ENCODE results near the gene PYROXD2.

PYROXD2 gene

GRCh38 chr10:98415731-98416119, 743 bp upstream of the PYROXD2 start:
- no peak for DNase-seq (ENCODE audit: low read depth, low spot score)

- no peak for DNase-seq (ENCODE audit: low read depth, low spot score)
Observed at GRCh38 chr10:98414578-98414931, 427 bp downstream of the PYROXD2 start.

- no peak for DNase-seq (ENCODE audit: low read depth, low spot score)
Observed at GRCh38 chr10:98411768-98412167, 3.2 kb downstream of the PYROXD2 start.

GRCh38 chr10:98411166-98411565, 3.8 kb downstream of the PYROXD2 start:
- DNase-seq (ENCODE audit: low read depth, low spot score) = no peak

- no peak for DNase-seq (ENCODE audit: low read depth, low spot score)
Observed at GRCh38 chr10:98410759-98411158, 4.2 kb downstream of the PYROXD2 start.

- DNase-seq (ENCODE audit: low read depth, low spot score) = no peak
Observed at GRCh38 chr10:98410135-98410743, 4.7 kb downstream of the PYROXD2 start.

GRCh38 chr10:98408799-98409198, 6.2 kb downstream of the PYROXD2 start:
- DNase-seq (ENCODE audit: low read depth, low spot score) = no peak

- no peak for DNase-seq (ENCODE audit: low read depth, low spot score)
Observed at GRCh38 chr10:98407744-98408241, 7.2 kb downstream of the PYROXD2 start.

GRCh38 chr10:98407017-98407743, 7.8 kb downstream of the PYROXD2 start:
- DNase-seq (ENCODE audit: low read depth, low spot score) = no peak

GRCh38 chr10:98405422-98405821, 9.6 kb downstream of the PYROXD2 start:
- no peak for DNase-seq (ENCODE audit: low read depth, low spot score)

GRCh38 chr10:98404571-98405359, 10.2 kb downstream of the PYROXD2 start:
- DNase-seq (ENCODE audit: low read depth, low spot score) = no peak

GRCh38 chr10:98403812-98404504, 11.0 kb downstream of the PYROXD2 start:
- no peak for DNase-seq (ENCODE audit: low read depth, low spot score)

GRCh38 chr10:98402931-98403718, 11.9 kb downstream of the PYROXD2 start:
- no peak for DNase-seq (ENCODE audit: low read depth, low spot score)

GRCh38 chr10:98402478-98402877, 12.5 kb downstream of the PYROXD2 start:
- DNase-seq (ENCODE audit: low read depth, low spot score) = no peak

GRCh38 chr10:98400482-98400881, 14.5 kb downstream of the PYROXD2 start:
- DNase-seq (ENCODE audit: low read depth, low spot score) = no peak

GRCh38 chr10:98399784-98400183, 15.2 kb downstream of the PYROXD2 start:
- no peak for DNase-seq (ENCODE audit: low read depth, low spot score)

- no peak for DNase-seq (ENCODE audit: low read depth, low spot score)
Observed at GRCh38 chr10:98397089-98397600, 17.8 kb downstream of the PYROXD2 start.

GRCh38 chr10:98396096-98397063, 18.6 kb downstream of the PYROXD2 start:
- DNase-seq (ENCODE audit: low read depth, low spot score) = no peak

- no peak for DNase-seq (ENCODE audit: low read depth, low spot score)
Observed at GRCh38 chr10:98394851-98395440, 20.0 kb downstream of the PYROXD2 start.
